HCT116 (cell line): ENCODE measurements around the gene KLHL22. TPM values are rescaled to one million over a fixed set of nuclear protein-coding genes. Genes with fewer than 3 reads are reported as not detected.

Source experiments
- ATAC-seq: fragments of 200-7000 bp; cut with Tn5 transposase; 2 replicates; pipeline ENCODE4 v1.9.1; 2020; ENCODE audit warnings: mild to moderate bottlenecking, moderate library complexity
- BruUV-seq: library from RNA; stranded (reverse); fragments of 400-500 nt; replicated peaks from 2 replicates; lab custom pipeline; 2021; lab: Mats Ljungman, UMichigan
- CTCF ChIA-PET: fragments of 300-600 bp; sonication (Branson Sonifier 250); formaldehyde crosslinking; loops from one replicate; lab custom pipeline; 2021; ENCODE audit warnings: antibody characterized with exemption; lab: Charles Lee
- POLR2A ChIA-PET: fragments of 300-600, 350-600 bp; sonication (Branson Sonifier 250); formaldehyde crosslinking; loops from one replicate; lab custom pipeline; 2021; ENCODE audit warnings: antibody characterized with exemption; lab: Charles Lee
- RAD21 ChIA-PET, 2 experiments: fragments of 300-600 bp; sonication (Branson Sonifier 250); formaldehyde crosslinking; loops; one replicate each; lab custom pipeline; 2023; ENCODE audit warnings: low total read pairs in 2 of 2; ENCODE audit not compliant: uncharacterized antibody in 2 of 2, unreplicated experiment in 2 of 2, low non-redundant PET in 1 of 2; lab: Charles Lee
- DNase-seq: peaks from one replicate; pipeline ENCODE4 v3.0.0-alpha.2; 2010; ENCODE audit warnings: low read depth, low spot score
- H2AFZ ChIP-seq: fragments of 200-600 bp; shearing (Covaris generic), sonication (generic); 2 replicates; pipeline ENCODE4 v1.6.1; 2017; ENCODE audit warnings: low read depth, mixed run types, mixed read lengths, antibody characterized with exemption, low read length; ENCODE audit not compliant: poor library complexity, severe bottlenecking
- H3K27ac ChIP-seq: 2 replicates; pipeline ENCODE4 v1.5.1; 2012; ENCODE audit warnings: low read depth, low read length
- H3K27me3 ChIP-seq: fragments of 200-600 bp; sonication (generic); 2 replicates; pipeline ENCODE4 v1.6.1; 2016; ENCODE audit warnings: mixed run types, low read length, mixed read lengths; ENCODE audit not compliant: insufficient read depth
- H3K36me3 ChIP-seq, 2 experiments: fragments of 200-500 bp in 1 of 2; fragments of 200-600 bp in 1 of 2; sonication (Bioruptor generic) in 1 of 2; sonication (generic) in 1 of 2; 2 replicates each; pipeline versions ENCODE4 v1.5.1 to v1.6.1; 2014 to 2016; ENCODE audit warnings: low read length in 2 of 2, inconsistent platforms in 1 of 2, mixed read lengths in 1 of 2, mixed run types in 1 of 2; ENCODE audit not compliant: insufficient read depth in 2 of 2, control insufficient read depth in 1 of 2
- H3K4me1 ChIP-seq, 2 experiments: fragments of 200-600 bp in 1 of 2; sonication (generic) in 1 of 2; 2 replicates each; pipeline versions ENCODE4 v1.5.1 to v1.6.1; 2012 to 2017; ENCODE audit warnings: low read length in 2 of 2, inconsistent platforms in 1 of 2, mild to moderate bottlenecking in 1 of 2, mixed read lengths in 1 of 2, mixed run types in 1 of 2, moderate library complexity in 1 of 2; ENCODE audit not compliant: insufficient read depth in 2 of 2, control insufficient read depth in 1 of 2
- H3K4me2 ChIP-seq: fragments of 200-600 bp; sonication (generic); 2 replicates; pipeline ENCODE4 v1.6.1; 2017; ENCODE audit warnings: mixed run types, low read length, mixed read lengths
- H3K4me3 ChIP-seq, 2 experiments: fragments of 200-600 bp in 1 of 2; sonication (generic) in 1 of 2; replicated peaks in 1 of 2; 2 replicates each; pipeline ENCODE4 v1.5.1; 2011 to 2016; ENCODE audit warnings: low read length in 2 of 2, control low read depth in 1 of 2, low read depth in 1 of 2, mild to moderate bottlenecking in 1 of 2, mixed read lengths in 1 of 2, mixed run types in 1 of 2
- H3K79me2 ChIP-seq: fragments of 200-600 bp; sonication (generic); 2 replicates; pipeline ENCODE4 v1.6.1; 2017; ENCODE audit warnings: mild to moderate bottlenecking, mixed run types, low read length, moderate library complexity, mixed read lengths; ENCODE audit not compliant: insufficient read depth
- H3K9ac ChIP-seq: fragments of 200-600 bp; sonication (generic); 2 replicates; pipeline ENCODE4 v1.6.1; 2016; ENCODE audit warnings: low read length, mixed read lengths
- H3K9me2 ChIP-seq: fragments of 200-600 bp; sonication (generic), shearing (Covaris generic); 2 replicates; pipeline ENCODE4 v1.6.1; 2017; ENCODE audit warnings: mixed run types, mild to moderate bottlenecking, moderate library complexity; ENCODE audit not compliant: insufficient read depth
- H3K9me3 ChIP-seq, 2 experiments: fragments of 200-500 bp in 1 of 2; fragments of 200-600 bp in 1 of 2; sonication (Bioruptor generic) in 1 of 2; sonication (generic) in 1 of 2; 2 replicates each; pipeline ENCODE4 v1.6.1; 2014 to 2017; ENCODE audit warnings: low read length in 2 of 2, mixed read lengths in 2 of 2, inconsistent platforms in 1 of 2, low read depth in 1 of 2, mild to moderate bottlenecking in 1 of 2, mixed run types in 1 of 2, moderate library complexity in 1 of 2; ENCODE audit not compliant: control insufficient read depth in 1 of 2, insufficient read depth in 1 of 2
- H4K20me1 ChIP-seq: fragments of 200-600 bp; sonication (generic), shearing (Covaris generic); 2 replicates; pipeline ENCODE4 v1.6.1; 2017; ENCODE audit warnings: mixed run types, mild to moderate bottlenecking, moderate library complexity; ENCODE audit not compliant: insufficient read depth
- EZH2phosphoT487 ChIP-seq: fragments of 200-600 bp; IDR thresholded peaks from 2 replicates; pipeline ENCODE4 v1.6.1; 2018; ENCODE audit warnings: antibody characterized with exemption, borderline replicate concordance
- FOSL1 ChIP-seq: IDR thresholded peaks from 2 replicates; pipeline ENCODE4 v1.6.1; 2012; ENCODE audit warnings: low read depth
- JUND ChIP-seq: IDR thresholded peaks from 2 replicates; pipeline ENCODE4 v1.6.1; 2012
- MAX ChIP-seq: IDR thresholded peaks from 2 replicates; pipeline ENCODE4 v1.6.1; 2012
- RAD21 ChIP-seq: IDR thresholded peaks from 2 replicates; pipeline ENCODE4 v1.6.1; 2012; ENCODE audit warnings: low read depth, mild to moderate bottlenecking
- SIN3A ChIP-seq: IDR thresholded peaks from 2 replicates; pipeline ENCODE4 v1.6.1; 2012; ENCODE audit warnings: low read depth
- SP1 ChIP-seq: IDR thresholded peaks from 2 replicates; pipeline ENCODE4 v1.6.1; 2012; ENCODE audit warnings: low read depth
- intact Hi-C: fragments of 100-400 bp; cut with micrococcal nuclease; formaldehyde crosslinking; loops from 2 replicates; pipeline ENCODE4 v1.10.0; 2022
- total RNA-seq: library from RNA; stranded (reverse); gene quantifications from one replicate; pipeline ENCODE4 v1.2.1, GENCODE V29; 2021; ENCODE audit not compliant: unreplicated experiment
- TF ChIP-seq, protein P1 (sequence below): IDR thresholded peaks from 2 replicates; pipeline ENCODE4 v1.6.1; 2011; ENCODE audit warnings: mild to moderate bottlenecking, low read length, moderate library complexity; ENCODE audit not compliant: insufficient replicate concordance; ENCODE audit errors: extremely low read depth

The KLHL22 gene
- total RNA-seq, 1 experiment from 2014 or later = 16.4 TPM

- BruUV-seq = no TSS peak
- peak overlapping the region; percentile 89 for H3K4me2 ChIP-seq
- ATAC-seq (peak; percentile 85), DNase-seq (peak; percentile 56)
- H3K79me2 ChIP-seq = peaks cover 99% of the 10 kb centered on the region
- H3K36me3 ChIP-seq = peaks cover 2 to 8% of the 10 kb centered on the region in 2 experiments; a peak in 2 of 4 replicates
- H3K4me1 ChIP-seq = peaks cover 42 to 77% of the 10 kb centered on the region in 2 experiments
- no peak overlapping the region for H2AFZ ChIP-seq
- POLR2A ChIA-PET = interaction anchor here (0.7 to 1.3 kb wide), 5 partner anchors 10 to 23 kb away, joined by 3 to 4 read pairs (median 4); partner anchors contain the start of gene MED15
- H3K27ac ChIP-seq = peak overlapping the region; percentile 90
- H3K9ac ChIP-seq = peak overlapping the region; percentile 74
- no peaks in the 10 kb centered on the region for H3K27me3 ChIP-seq
- RAD21 ChIA-PET = interaction anchor here (0.6 to 1.3 kb wide), 2 partner anchors 23 to 321 kb away, joined by 3 read pairs; partner anchors contain the start of gene MED15 (in 1 of the 2)
- H3K9me3 ChIP-seq = no peaks in the 10 kb centered on the region
- H3K4me3 ChIP-seq = peak overlapping the region; percentile 15 to 53
- peak; percentile 66; the same call in 1 of the 2 replicates for TF ChIP-seq MAX
- TF ChIP-seq EZH2phosphoT487 = no peak
- TF ChIP-seq, protein P1, sequence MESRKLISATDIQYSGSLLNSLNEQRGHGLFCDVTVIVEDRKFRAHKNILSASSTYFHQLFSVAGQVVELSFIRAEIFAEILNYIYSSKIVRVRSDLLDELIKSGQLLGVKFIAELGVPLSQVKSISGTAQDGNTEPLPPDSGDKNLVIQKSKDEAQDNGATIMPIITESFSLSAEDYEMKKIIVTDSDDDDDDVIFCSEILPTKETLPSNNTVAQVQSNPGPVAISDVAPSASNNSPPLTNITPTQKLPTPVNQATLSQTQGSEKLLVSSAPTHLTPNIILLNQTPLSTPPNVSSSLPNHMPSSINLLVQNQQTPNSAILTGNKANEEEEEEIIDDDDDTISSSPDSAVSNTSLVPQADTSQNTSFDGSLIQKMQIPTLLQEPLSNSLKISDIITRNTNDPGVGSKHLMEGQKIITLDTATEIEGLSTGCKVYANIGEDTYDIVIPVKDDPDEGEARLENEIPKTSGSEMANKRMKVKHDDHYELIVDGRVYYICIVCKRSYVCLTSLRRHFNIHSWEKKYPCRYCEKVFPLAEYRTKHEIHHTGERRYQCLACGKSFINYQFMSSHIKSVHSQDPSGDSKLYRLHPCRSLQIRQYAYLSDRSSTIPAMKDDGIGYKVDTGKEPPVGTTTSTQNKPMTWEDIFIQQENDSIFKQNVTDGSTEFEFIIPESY = no peak
- TF ChIP-seq SP1 = peak; percentile 53; the same call in 1 of the 2 replicates
- 0 out of 2 replicates have a peak, but pooled peaks have one; percentile 35 for TF ChIP-seq FOSL1
- TF ChIP-seq RAD21 = peak; percentile 16; the same call in 1 of the 2 replicates
- peak; percentile 54; the same call in 1 of the 2 replicates for TF ChIP-seq JUND
- 0 out of 2 replicates have a peak, but pooled peaks have one; percentile 8 for TF ChIP-seq SIN3A
- H4K20me1 ChIP-seq = no peaks in the 10 kb centered on the region; the same call in 1 of the 2 replicates
- CTCF ChIA-PET = interaction anchor here (0.6 to 1.6 kb wide), 4 partner anchors 34 to 572 kb away, joined by 3 to 5 read pairs (median 4); no protein-coding TSS in a partner anchor
- H3K9me2 ChIP-seq = no peaks in the 10 kb centered on the region
- intact Hi-C loops = loop anchor here (1.0 kb wide), 1 partner anchor 34 kb away; no protein-coding TSS in a partner anchor
Measured at GRCh38 chr22:20530368-20531153, 35.0 kb upstream of the KLHL22 start.
